ENCODE data around the gene CDK14.
A peak's percentile ranks its signal among the peaks of the same experiment; 100 is the strongest.

CDK14 gene

DNA sequence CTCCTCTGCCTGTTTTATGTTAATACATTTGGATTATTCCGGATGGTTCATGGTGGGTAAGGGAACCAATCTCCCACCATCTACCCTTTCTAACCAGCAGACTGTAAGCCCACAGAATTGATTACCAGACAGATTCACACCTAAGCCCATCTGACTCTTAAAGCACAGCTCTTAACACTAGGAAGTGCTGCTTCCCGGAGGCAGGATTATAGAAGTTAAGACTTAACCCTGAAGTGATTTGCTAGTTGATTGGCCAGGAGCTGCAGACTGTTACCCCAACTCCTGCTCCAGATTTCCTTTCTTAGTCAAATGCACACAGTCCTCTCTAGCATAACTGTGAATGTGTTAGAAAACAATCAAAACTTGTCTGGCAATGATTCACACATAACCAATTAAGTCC is 221.7 kb downstream of the CDK14 start:
- DNase-seq: no peak

DNA sequence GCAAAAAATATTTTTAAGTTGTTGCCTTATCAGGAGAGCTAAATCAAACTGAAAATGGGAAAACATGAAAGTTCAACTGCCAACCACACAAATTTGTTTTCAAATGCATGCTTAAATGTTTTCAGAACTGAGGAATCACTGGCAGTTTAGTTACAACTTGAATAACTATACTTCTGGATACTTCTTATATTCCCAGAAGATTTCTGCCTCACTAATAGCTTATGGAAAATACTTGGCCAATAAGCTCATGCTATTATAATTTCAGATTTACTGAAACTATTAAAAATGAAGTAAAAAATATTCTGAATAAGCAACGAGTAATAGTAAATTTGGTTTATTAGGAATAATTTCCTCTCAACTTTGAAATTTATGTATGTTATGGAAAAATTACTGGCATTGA is 222.2 kb downstream of the CDK14 start:
- DNase-seq: no peak

DNA sequence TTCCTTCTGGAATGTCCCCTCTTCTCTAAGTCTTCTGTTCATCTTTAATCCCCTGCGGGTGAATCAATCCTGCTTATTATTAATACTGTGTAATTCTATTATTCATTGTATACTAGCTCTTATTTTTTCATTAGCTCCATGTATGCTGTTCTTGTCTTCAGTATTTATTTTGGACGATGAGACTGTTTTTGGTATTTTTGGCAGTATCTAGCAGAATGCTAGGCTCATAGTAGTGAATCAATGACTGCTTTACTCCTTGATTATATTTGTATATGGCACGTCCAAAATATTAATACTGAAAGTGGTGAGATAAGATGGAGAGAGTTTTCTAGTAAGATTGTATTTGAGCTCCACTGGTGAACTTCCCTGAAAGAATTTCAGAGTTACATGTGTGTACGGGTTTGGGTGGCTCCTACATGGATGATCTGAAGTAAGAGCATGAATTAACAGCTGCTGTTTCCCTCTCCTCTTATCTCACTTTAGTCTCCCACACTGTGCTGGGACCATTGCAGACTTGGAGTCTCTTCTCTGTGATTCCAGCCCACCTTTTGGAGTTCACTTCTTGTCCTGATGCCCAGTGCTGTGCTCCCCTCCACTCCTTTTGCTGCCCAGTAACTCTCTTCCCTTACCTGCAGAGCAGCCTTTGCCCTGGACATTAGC is 226.0 kb downstream of the CDK14 start:
- DNase-seq: no peak

DNA sequence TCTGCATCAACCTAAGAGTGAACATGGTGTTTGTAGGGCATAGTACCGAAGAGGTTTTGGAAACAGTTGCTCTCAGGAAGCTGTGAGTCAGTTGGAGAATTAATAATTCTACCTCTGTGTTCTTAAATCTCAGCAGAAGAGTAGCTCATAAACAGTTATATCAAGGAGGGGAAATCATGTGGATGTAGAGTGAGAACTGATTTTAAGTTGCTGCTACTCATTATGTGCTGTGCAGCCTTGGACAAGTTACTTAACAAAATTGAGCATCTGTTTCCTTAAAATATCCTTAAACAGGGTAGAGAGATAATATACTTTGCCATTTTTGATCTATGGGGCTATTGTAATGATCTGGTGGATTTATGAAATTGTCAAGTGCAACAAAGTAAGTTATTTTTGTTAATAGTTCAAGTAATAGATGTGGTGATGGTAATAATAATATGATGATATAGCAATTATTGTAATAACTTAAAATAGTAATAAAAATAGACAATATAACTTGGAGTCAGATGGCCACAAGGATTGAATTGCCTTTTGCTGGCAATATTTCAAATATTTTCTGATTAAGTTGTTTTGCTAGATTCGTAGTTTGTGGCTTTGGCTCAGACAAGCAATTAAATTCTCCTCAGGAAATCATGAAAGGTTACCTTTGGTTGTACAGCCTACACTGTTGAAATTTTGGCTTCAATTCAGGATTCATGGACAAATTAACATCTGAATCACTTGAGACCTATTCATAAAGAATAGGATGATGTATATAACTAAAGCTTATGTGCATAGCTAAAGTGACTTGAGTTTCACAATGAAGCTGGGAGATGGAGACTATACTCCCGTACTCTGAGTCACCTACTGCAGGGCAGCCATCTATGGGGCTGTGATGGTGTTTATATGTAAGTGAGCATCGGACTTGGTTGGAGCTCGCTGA is 228.5 kb downstream of the CDK14 start:
- DNase-seq: no peak

DNA sequence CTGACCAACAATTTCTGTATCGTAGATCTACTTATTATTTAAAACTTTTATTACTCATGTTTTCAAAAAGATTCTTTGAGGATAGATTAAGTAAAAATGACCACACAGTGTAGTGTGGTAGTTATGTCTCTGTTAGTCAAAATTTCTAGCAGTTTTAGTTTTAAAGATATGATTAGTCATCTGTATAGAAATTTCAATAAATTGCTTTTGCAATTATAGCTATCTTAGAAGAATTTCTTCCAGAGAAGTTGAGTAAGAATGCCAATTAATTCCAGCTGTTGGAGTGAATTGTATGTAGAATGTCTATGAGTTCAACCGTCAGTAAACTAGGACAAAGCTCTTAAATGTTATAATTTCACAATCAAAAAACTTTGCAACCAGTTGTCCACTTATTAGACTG is 229.7 kb downstream of the CDK14 start:
- no peak for DNase-seq

DNA sequence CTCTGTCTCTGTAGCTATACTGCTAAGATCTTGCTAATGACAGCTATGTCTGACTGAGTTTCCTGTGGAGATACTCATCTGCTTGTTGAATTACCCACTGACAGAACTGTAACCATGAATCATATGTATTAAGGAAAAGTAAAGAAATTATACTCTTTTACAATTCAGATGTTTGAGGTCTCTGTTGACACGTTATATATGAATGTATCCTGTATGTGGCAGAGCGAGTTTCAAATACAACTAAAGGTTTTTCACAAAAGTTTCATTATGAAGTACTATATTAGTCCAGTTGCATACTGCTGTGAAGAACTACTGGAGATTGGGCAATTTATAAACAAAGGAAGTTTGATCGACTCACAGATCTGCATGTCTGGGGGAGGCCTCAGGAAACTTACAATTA is 232.5 kb downstream of the CDK14 start:
- no peak for DNase-seq

DNA sequence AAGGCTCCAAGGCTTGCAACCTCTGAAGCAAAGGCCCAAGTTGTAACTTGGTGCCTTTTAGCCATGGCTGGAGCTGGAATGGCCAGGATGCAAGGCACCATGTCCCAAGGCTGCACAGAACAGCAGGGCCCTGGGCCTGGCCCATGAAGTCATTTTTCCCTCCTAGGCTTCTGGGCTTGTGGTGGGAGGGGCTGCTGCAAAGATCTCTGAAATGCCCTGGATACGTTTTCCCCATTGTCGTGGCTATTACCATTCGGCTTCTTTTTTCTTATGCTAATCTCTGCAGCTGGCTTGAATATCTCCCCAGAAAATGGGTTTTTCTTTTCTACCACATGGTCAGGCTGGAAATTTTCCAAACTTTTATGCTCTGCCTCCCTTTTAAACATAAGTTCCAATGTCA is 234.2 kb downstream of the CDK14 start:
- no peak for DNase-seq

DNA sequence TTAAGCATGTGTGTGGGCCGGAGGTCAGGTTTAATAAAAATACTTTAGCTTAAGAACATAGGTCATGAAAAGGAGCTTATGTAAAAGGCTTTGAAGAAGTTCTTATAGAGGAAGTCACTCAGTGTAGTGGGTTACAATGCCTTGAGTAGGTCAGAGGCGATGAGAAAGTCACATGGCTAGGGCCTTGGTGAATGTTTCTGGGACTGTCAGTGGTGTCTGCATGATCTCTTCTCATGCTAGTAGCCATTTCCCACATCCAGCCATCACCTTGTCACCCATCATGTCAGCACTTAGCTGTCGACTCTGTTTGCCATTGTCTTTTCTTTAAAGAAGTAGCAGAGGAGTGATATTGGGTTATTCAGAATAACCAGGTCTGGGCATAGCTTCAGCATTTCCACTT is 236.6 kb downstream of the CDK14 start:
- DNase-seq: no peak

DNA sequence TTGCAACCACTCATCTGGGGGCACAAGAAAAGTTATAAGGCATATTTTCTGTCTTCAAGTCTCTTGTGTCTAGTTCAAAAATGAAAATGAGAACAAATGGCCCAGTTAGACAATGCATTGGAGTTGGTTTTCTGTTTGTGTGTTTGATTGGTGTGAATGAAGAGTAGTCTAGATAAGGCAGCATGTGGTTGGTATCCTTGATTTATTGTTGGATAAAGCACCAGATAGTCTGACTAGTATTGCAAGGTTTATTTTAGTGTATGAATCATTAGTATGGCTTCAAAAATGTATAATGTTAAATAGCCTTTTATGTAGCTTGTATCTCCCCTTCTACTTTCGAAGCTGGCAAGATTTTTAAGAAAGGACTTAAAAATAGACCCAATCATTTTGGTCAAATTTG is 237.3 kb downstream of the CDK14 start:
- DNase-seq: no peak

DNA sequence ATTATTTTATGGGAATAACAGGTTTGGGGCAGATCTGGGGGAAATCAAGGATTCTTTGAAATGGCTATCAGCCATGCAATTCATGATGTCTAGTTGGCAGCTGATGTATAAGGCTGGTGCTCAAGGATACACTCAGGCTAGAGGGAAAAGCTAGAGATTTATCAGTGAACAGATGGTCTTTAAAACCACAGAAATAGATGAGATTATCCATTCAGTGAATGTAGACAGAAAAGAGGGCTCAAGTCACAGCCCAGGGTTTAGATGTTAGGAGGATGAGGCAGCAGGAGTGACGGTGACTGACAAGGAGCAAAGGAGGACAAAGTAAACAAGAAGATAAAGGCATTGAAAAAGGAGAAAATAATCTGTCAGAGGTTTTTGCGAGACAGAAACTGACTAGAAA is 238.7 kb downstream of the CDK14 start:
- no peak for DNase-seq

DNA sequence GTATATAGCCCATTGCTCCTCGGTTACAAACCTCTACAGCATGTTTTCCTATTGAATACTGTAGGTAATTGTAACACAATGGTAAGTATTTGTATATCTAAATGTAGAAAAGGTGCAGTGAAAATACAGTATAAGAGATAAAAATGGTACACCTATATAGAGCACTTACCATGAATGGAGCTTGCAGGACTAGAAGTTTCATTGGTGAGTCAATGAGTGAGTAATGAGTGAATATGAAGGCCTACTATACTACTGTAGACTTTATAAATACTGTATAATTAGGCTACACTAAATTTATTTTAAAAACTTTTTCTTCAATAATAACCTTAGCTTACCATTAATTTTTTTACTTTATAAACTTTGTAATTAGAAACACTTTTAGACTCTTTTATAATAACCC is 239.7 kb downstream of the CDK14 start:
- DNase-seq: no peak

DNA sequence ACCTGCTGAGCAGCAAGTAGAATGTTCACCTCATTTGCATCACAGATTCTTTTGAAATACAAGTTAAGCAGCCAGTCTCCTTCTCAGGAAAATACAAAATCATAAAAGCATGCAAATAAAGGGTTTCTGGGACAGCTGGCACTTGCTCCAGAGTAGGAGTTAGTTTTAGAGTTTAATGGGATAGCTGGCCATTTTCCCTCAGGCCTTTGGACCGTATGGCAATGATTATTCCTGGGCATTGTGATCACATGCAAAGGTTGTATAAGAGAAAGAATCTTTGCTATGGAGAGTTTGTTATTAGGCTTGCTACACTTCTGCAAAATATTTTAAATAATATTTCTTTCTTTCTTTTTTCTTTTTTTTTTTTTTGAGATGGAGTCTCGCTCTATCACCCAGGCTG is 240.8 kb downstream of the CDK14 start:
- DNase-seq: no peak

DNA sequence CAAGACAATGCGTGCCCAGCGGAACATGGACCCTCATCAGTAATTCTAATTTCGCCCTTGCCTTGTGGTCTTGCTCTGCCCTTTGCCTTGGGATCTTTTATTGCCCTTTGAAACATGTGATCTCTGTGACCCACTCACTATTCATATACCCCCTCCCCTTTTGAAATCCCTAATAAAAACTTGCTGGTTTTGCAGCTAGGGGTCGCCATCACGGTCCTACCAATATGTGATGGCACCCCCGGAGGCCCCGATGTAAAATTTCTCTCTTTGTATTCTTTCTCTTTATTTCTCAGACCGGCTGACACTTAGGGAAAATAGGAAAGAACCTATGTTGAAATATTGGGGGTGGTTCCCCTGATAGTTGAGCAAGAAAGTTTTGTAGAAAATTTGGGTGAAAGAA is 242.7 kb downstream of the CDK14 start:
- DNase-seq: no peak

DNA sequence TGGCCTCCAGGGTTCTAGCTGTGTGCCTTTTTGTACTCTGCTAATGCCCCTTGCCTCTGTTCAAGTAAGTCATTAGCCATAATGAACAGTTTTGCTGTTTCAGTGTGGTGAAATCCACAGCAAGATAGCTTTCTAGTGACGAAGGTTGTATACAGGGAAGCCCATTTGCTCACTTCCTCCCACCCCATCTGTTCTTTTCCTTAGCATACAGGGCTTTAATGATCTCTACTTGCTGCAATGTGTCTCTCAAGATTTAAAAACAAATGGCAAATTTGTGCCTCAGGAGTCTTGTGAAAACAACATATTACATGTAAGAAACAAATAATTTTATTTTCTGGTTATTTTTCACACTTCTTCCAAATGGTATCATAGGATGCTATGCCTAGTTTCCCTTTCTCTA is 243.2 kb downstream of the CDK14 start:
- no peak for DNase-seq

DNA sequence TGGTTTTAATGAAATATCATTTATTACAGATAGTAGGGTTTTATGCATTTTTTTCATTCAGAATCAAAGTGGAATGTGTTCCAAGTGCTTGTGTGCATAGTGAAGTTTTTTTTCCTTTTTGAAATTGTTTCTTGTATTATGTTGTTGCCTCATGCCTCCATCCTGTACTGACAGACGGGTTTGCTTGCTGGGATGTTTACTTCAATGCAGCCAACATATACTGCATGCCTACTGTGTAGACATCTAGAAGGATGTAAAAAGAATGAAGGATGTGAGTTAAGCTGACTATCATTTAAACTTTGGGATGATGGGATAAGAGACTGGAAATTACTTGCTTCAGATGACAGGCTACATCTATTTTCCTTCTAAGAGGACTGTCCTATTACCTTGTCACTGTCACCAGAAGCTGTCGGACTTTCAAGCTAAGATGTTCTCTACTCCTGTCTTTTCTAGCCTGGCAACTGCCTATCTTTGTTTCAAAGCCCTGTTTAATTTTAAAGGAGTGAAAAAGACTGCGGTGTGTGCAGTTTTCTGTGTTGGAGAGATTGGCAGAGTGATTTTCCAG is 243.7 kb downstream of the CDK14 start:
- no peak for DNase-seq

DNA sequence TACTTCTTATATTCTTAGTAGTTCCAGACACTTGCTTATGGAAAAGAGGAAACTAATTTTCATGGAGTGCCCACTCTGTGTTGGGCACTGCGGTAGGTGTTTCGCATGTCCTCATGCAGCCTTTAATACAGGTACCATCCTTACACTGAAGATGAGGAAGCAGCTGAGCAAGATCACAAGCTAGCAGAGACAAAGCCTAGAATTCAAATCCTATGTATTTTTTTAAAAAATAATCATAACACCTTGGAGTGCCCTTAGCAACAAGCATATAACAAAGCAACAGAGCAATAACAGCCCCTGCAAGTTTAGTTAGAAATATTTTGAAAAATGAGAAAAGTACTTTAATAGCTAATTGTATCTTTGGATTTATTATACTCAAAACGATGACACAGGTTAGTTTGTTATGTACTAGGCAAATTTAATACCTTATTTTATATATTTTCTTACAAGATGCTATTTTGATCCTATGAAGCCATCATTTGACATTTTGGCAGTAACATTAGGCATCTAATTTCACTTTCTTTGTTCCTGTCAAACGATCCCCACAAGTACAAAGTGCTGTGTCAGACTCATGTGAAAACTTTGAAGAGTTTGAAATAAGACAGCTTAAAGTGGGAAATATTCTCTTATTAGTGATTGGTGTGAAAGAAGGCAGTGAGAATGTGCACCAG is 245.8 kb downstream of the CDK14 start:
- no peak for DNase-seq

DNA sequence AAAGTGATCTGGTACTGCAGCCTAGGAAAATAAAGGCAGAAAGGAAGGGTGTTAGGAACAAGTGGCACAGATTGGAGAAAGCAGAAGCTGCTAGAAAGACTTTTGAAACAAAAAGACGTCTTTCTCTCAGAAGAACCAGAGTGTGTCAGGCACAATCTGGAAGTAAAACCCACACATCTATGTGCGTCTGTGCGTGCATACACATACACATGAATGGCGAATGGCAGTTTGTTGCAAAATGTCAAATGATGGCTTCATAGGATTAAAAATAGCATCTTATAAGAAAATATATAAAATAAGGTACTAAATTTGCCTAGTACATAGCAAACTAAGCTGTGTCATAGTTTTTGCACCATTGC is 246.3 kb downstream of the CDK14 start:
- no peak for DNase-seq

DNA sequence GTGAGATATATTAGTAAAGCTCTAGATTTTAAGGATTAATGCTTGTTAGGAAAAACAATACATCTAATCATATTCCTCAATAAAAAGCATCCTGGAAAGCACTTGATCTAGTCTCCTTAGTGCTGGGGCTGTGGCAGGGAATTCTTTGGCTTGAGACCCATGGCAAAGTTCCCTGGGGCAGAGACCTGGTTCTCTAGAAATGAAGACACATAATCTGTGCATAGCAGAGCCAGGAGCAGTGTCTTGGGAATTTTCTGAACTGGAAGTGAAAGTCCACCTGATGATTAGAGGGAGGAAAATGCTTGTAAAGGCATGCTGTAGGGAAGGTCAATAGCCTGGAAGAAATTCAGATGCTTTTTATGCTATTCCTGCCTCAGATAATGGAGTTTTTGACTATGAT is 247.4 kb downstream of the CDK14 start:
- no peak for DNase-seq

DNA sequence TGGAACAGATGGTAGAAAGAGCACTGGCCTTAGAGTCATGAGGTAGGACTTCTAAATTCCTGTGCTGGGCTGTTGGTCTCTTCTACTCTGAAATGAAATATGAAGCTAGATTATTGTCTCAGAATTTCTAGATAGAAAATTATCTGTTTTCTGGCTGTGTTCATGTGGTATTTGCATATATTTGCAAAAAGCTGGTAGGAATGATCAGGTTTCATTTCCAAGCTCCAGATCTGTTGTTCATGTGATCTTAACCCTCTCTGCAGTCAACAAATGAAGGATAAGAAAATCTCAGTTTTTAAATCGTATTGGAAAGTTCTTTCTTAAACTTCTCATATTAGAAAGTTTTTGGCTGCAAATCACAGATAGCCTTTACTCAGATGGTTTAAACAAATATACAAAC is 248.3 kb downstream of the CDK14 start:
- DNase-seq: no peak

DNA sequence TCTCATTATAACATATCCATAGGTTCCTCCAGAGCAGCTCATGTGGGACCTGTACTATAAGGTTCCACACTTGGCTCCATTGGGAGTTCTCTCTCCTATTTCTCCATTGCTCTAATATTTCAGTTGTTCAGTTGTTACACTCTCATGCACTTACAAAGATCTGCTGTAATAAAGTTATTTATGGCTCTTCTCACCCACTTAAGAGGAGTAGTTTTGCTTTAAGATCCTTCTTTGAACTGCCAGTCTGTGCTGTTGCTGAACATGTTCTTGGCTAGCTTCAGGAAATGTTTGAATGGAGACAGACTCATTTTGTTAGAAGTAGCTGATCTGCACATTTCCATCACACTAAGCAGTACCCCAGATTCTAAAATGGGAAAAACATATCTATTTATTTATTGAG is 250.1 kb downstream of the CDK14 start:
- no peak for DNase-seq

DNA sequence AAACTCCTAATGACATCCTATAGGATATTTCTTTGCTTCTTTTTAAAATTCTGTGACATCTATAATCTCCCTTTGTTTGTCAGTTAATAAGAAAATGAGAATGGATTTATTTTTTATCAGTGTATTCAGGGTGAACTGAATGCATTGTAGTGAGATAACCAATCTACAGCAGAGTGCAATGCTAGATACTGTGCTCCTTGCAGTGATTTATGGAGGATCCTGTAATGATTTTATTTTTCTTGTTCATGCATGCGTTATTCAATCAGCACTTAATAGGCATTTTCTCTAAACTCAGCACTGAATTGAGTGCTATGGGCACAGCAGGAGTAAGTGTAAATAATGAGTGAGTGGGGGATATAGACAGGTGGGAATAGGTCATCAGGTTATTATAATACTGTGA is 253.9 kb downstream of the CDK14 start:
- peak; percentile 97 for DNase-seq

DNA sequence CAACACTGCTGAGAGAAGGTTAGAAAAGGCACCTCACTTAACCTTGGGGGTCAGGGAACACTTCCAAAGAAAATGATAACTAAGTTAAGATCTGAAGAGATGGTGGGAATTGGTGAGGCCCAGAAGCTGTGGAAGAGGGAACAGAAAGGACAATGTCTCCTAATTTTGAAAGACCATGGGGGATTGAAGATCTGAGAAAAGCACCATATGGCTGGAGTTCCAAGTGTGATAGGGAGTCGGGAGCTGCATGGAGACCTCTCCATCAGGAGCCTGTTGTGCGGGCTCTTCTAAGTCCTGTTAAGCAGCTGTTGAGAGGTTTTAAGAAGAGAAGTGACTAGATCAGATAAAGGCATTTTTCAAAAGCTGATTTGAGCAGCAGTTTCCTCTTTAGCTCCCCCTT is 254.3 kb downstream of the CDK14 start:
- DNase-seq: no peak

DNA sequence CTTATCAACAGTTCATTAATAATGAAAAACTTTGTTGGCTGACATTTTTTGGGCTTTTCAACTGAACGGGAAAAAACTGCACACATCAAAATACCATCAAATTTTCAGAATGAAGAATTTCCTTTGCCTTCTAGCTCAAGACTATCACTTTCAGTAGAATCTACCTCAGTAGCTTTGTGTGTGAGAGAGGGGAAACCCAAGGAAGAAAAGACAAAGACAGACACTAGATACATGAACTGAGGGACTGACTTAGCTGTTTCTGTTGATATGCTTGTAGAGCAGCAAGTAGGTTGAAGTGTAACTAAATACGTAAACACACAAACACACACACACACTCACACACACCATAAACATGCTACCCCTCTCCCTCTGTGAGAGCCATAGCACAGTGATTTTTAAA is 257.1 kb downstream of the CDK14 start:
- no peak for DNase-seq

Data from NCI-H1417 treated with DMSO at 0.1 percent for 48 hours (cell line).